ENCODE measurements around the gene SPECC1.
"Not testable (repeated sequence)": the region's sequence is repeated elsewhere in the genome, so short reads cannot be mapped to it uniquely, and the experiment has no call there.

The SPECC1 gene

GRCh38 chr17:20092973-20093626 is 83.9 kb downstream of the SPECC1 start:
- DNase-seq (ENCODE audit: low spot score): no peak

- DNase-seq (ENCODE audit: low spot score): no peak
Measured at GRCh38 chr17:20094777-20095176, 85.6 kb downstream of the SPECC1 start.

GRCh38 chr17:20095336-20096080 is 86.3 kb downstream of the SPECC1 start:
- DNase-seq (ENCODE audit: low spot score): no peak

- DNase-seq (ENCODE audit: low spot score): no peak
Measured at GRCh38 chr17:20096430-20096829, 87.3 kb downstream of the SPECC1 start.

- DNase-seq (ENCODE audit: low spot score): no peak
Measured at GRCh38 chr17:20097330-20097729, 88.2 kb downstream of the SPECC1 start.

- no peak for DNase-seq (ENCODE audit: low spot score)
Measured at GRCh38 chr17:20098314-20098713, 89.2 kb downstream of the SPECC1 start.

- not testable (repeated sequence) for DNase-seq (ENCODE audit: low spot score)
Measured at GRCh38 chr17:20100806-20101205, 91.6 kb downstream of the SPECC1 start.

GRCh38 chr17:20103454-20104446 is 94.6 kb downstream of the SPECC1 start:
- no peak for DNase-seq (ENCODE audit: low spot score)

- no peak for DNase-seq (ENCODE audit: low spot score)
Measured at GRCh38 chr17:20105539-20106280, 96.6 kb downstream of the SPECC1 start.

GRCh38 chr17:20106446-20106845 is 97.3 kb downstream of the SPECC1 start:
- not testable (repeated sequence) for DNase-seq (ENCODE audit: low spot score)

- no peak for DNase-seq (ENCODE audit: low spot score)
Measured at GRCh38 chr17:20109076-20109475, 99.9 kb downstream of the SPECC1 start.

- DNase-seq (ENCODE audit: low spot score): no peak
Measured at GRCh38 chr17:20111538-20111937, 102.4 kb downstream of the SPECC1 start.

GRCh38 chr17:20114466-20114865 is 105.3 kb downstream of the SPECC1 start:
- DNase-seq (ENCODE audit: low spot score): no peak

GRCh38 chr17:20116683-20117309 is 107.6 kb downstream of the SPECC1 start:
- DNase-seq (ENCODE audit: low spot score): peak; percentile 60

GRCh38 chr17:20118280-20118679 is 109.1 kb downstream of the SPECC1 start:
- no peak for DNase-seq (ENCODE audit: low spot score)

- DNase-seq (ENCODE audit: low spot score): no peak
Measured at GRCh38 chr17:20120836-20121235, 111.7 kb downstream of the SPECC1 start.

GRCh38 chr17:20121359-20122253 is 112.4 kb downstream of the SPECC1 start:
- DNase-seq (ENCODE audit: low spot score): peak; percentile 58

GRCh38 chr17:20122254-20122879 is 113.2 kb downstream of the SPECC1 start:
- DNase-seq (ENCODE audit: low spot score): no peak

GRCh38 chr17:20123209-20123608 is 114.0 kb downstream of the SPECC1 start:
- no peak for DNase-seq (ENCODE audit: low spot score)

- DNase-seq (ENCODE audit: low spot score): no peak
Measured at GRCh38 chr17:20125724-20126123, 116.6 kb downstream of the SPECC1 start.
